GM19023 (cell line): ENCODE measurements around the gene CDX1.
"Not testable (repeated sequence)": the region's sequence is repeated elsewhere in the genome, so short reads cannot be mapped to it uniquely, and the experiment has no call there.

ENCODE experiments used
- ATAC-seq: cut with Tn5 transposase; IDR thresholded peaks from one replicate; pipeline ENCODE4 v1.9.1; 2021; ENCODE audit warnings: mild to moderate bottlenecking, moderate library complexity; ENCODE audit not compliant: unreplicated experiment

The CDX1 gene

GRCh38 chr5:150224483-150225027 lies 58.0 kb downstream of the CDX1 start:
- ATAC-seq: no peak

- no peak for ATAC-seq
These were observed 60.5 kb downstream of the CDX1 start for GRCh38 chr5:150227036-150227435.

GRCh38 chr5:150227606-150228273 lies 61.2 kb downstream of the CDX1 start:
- no peak for ATAC-seq

- no peak for ATAC-seq
These were observed 63.0 kb downstream of the CDX1 start for GRCh38 chr5:150229571-150229970.

- ATAC-seq: no peak
These were observed 64.3 kb downstream of the CDX1 start for GRCh38 chr5:150230842-150231241.

GRCh38 chr5:150233706-150234105 lies 67.1 kb downstream of the CDX1 start:
- ATAC-seq: not testable (repeated sequence)
